Measurements from ENCODE around the gene MEGF11. TPM values are rescaled to one million over a fixed set of nuclear protein-coding genes. Genes with fewer than 3 reads are reported as not detected.
"Not testable (repeated sequence)": the region's sequence is repeated elsewhere in the genome, so short reads cannot be mapped to it uniquely, and the experiment has no call there.

MEGF11 gene
- total RNA-seq, 1 experiment from 2014 or later, result 0.09 TPM

- Mint-ChIP-seq H3K4me1 (ENCODE audit: low read depth, unreplicated experiment) (peaks cover 8% of the 10 kb centered on the region), H3K9me3 (ENCODE audit: low read depth, unreplicated experiment) (no peaks in the 10 kb centered on the region), H3K27ac (ENCODE audit: unreplicated experiment) (no peak overlapping the region), H3K27me3 (ENCODE audit: unreplicated experiment) (peaks cover 49% of the 10 kb centered on the region), H3K4me3 (ENCODE audit: low read depth, unreplicated experiment) (no peak overlapping the region), H3K36me3 (ENCODE audit: insufficient read depth, unreplicated experiment) (no peaks in the 10 kb centered on the region)
- CTCF ChIA-PET, result interaction anchor here (0.7 kb wide), 1 partner anchor 221 kb away, joined by 3 read pairs; no protein-coding TSS in a partner anchor
- no TSS peak for BruUV-seq (replicated peaks)
- intact Hi-C loops (cut with micrococcal nuclease; ENCODE audit: unreplicated experiment), result no loop called here
- TF ChIP-seq, protein P1, sequence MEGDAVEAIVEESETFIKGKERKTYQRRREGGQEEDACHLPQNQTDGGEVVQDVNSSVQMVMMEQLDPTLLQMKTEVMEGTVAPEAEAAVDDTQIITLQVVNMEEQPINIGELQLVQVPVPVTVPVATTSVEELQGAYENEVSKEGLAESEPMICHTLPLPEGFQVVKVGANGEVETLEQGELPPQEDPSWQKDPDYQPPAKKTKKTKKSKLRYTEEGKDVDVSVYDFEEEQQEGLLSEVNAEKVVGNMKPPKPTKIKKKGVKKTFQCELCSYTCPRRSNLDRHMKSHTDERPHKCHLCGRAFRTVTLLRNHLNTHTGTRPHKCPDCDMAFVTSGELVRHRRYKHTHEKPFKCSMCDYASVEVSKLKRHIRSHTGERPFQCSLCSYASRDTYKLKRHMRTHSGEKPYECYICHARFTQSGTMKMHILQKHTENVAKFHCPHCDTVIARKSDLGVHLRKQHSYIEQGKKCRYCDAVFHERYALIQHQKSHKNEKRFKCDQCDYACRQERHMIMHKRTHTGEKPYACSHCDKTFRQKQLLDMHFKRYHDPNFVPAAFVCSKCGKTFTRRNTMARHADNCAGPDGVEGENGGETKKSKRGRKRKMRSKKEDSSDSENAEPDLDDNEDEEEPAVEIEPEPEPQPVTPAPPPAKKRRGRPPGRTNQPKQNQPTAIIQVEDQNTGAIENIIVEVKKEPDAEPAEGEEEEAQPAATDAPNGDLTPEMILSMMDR (IDR thresholded peaks at IDR 0.05; ENCODE audit: unreplicated experiment), result no peak
- peak; percentile 47 for DNase-seq
Observed at GRCh38 chr15:66269326-66270090, 16.0 kb upstream of the MEGF11 start.

- CTCF ChIA-PET, result no interaction called here
- Mint-ChIP-seq H3K27ac (ENCODE audit: unreplicated experiment) (no peak overlapping the region), H3K36me3 (ENCODE audit: insufficient read depth, unreplicated experiment) (no peaks in the 10 kb centered on the region), H3K4me3 (ENCODE audit: low read depth, unreplicated experiment) (no peak overlapping the region), H3K27me3 (ENCODE audit: unreplicated experiment) (peaks cover 70% of the 10 kb centered on the region), H3K9me3 (ENCODE audit: low read depth, unreplicated experiment) (peaks cover 4% of the 10 kb centered on the region), H3K4me1 (ENCODE audit: low read depth, unreplicated experiment) (peaks cover 8% of the 10 kb centered on the region)
- no peak for DNase-seq
- TF ChIP-seq, protein P1 (IDR thresholded peaks at IDR 0.05; ENCODE audit: unreplicated experiment), result no peak
- no TSS peak for BruUV-seq (replicated peaks)
- intact Hi-C loops (cut with micrococcal nuclease; ENCODE audit: unreplicated experiment), result no loop called here
Observed at GRCh38 chr15:66264859-66265513, 11.4 kb upstream of the MEGF11 start.

DNA sequence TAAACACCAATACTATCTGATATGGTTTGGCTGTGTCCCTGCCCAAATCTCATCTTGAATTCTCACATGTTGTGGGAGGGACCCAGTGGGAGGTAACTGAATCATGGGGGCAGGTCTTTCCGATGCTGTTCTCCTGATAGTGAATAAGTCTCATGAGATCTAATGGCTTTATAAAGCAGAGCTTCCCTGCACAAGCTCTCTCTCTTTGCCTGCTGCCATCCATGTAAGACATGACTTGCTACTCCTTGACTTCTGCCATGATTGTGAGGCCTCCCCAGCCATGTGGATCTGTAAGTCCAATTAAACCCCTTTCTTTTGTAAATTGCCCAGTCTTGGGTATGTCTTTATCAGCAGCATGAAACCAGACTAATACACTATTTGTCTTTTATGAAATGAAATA lies 9.3 kb upstream of the MEGF11 start:
- BruUV-seq (replicated peaks); H3K36me3 Mint-ChIP-seq (ENCODE audit: insufficient read depth, unreplicated experiment); H3K9me3 Mint-ChIP-seq (ENCODE audit: low read depth, unreplicated experiment); H3K4me1 Mint-ChIP-seq (ENCODE audit: low read depth, unreplicated experiment); CTCF ChIA-PET; H3K27ac Mint-ChIP-seq (ENCODE audit: unreplicated experiment); DNase-seq; H3K4me3 Mint-ChIP-seq (ENCODE audit: low read depth, unreplicated experiment); intact Hi-C loops (cut with micrococcal nuclease; ENCODE audit: unreplicated experiment): not testable (repeated sequence)
- peaks cover 53% of the 10 kb centered on the region for H3K27me3 Mint-ChIP-seq (ENCODE audit: unreplicated experiment)

DNA sequence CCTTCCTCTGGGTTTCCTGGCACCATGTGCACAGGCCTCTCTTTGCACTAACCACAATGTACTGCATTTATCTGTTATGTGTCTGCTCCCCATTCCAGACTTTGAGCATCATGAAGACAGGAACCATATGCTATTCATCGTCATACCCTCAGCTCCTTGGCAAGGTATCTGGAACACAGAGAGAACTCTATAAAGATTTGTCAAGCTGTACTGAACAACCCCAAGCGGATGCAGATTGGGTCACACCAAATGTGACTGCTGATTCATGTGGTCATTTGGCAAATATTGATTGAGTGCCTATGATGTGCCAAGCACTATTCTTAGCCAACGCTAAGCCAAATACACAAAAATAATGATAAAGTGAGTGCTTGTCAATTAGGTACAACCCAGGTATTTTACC lies 7.5 kb upstream of the MEGF11 start:
- H3K27me3 Mint-ChIP-seq (ENCODE audit: unreplicated experiment), result peaks cover 56% of the 10 kb centered on the region
- no peak overlapping the region for H3K27ac Mint-ChIP-seq (ENCODE audit: unreplicated experiment)
- peaks cover 4% of the 10 kb centered on the region for H3K9me3 Mint-ChIP-seq (ENCODE audit: low read depth, unreplicated experiment)
- intact Hi-C loops (cut with micrococcal nuclease; ENCODE audit: unreplicated experiment), result no loop called here
- no peak for DNase-seq
- no peaks in the 10 kb centered on the region for H3K36me3 Mint-ChIP-seq (ENCODE audit: insufficient read depth, unreplicated experiment)
- no peaks in the 10 kb centered on the region for H3K4me1 Mint-ChIP-seq (ENCODE audit: low read depth, unreplicated experiment)
- no TSS peak for BruUV-seq (replicated peaks)
- TF ChIP-seq, protein P1 (IDR thresholded peaks at IDR 0.05; ENCODE audit: unreplicated experiment), result no peak
- no peak overlapping the region for H3K4me3 Mint-ChIP-seq (ENCODE audit: low read depth, unreplicated experiment)
- CTCF ChIA-PET, result no interaction called here

- Mint-ChIP-seq H3K9me3 (ENCODE audit: low read depth, unreplicated experiment) (no peaks in the 10 kb centered on the region), H3K4me3 (ENCODE audit: low read depth, unreplicated experiment) (no peak overlapping the region), H3K27ac (ENCODE audit: unreplicated experiment) (no peak overlapping the region), H3K36me3 (ENCODE audit: insufficient read depth, unreplicated experiment) (peaks cover 11% of the 10 kb centered on the region), H3K4me1 (ENCODE audit: low read depth, unreplicated experiment) (peaks cover 9% of the 10 kb centered on the region), H3K27me3 (ENCODE audit: unreplicated experiment) (peaks cover 74% of the 10 kb centered on the region)
- CTCF ChIA-PET, result interaction anchor here (0.5 to 0.6 kb wide), 2 partner anchors 432 to 1825 kb away, joined by 3 read pairs; no protein-coding TSS in a partner anchor
- intact Hi-C loops (cut with micrococcal nuclease; ENCODE audit: unreplicated experiment), result no loop called here
- TF ChIP-seq, protein P1 (IDR thresholded peaks at IDR 0.05; ENCODE audit: unreplicated experiment), result no peak
- no TSS peak for BruUV-seq (replicated peaks)
- no peak for DNase-seq
Observed at GRCh38 chr15:66256692-66257091, 3.1 kb upstream of the MEGF11 start.
